ENCODE results near the gene CYP4A11.
"Not testable (repeated sequence)": the region's sequence is repeated elsewhere in the genome, so short reads cannot be mapped to it uniquely, and the experiment has no call there.

- TF ChIP-seq, protein P1, sequence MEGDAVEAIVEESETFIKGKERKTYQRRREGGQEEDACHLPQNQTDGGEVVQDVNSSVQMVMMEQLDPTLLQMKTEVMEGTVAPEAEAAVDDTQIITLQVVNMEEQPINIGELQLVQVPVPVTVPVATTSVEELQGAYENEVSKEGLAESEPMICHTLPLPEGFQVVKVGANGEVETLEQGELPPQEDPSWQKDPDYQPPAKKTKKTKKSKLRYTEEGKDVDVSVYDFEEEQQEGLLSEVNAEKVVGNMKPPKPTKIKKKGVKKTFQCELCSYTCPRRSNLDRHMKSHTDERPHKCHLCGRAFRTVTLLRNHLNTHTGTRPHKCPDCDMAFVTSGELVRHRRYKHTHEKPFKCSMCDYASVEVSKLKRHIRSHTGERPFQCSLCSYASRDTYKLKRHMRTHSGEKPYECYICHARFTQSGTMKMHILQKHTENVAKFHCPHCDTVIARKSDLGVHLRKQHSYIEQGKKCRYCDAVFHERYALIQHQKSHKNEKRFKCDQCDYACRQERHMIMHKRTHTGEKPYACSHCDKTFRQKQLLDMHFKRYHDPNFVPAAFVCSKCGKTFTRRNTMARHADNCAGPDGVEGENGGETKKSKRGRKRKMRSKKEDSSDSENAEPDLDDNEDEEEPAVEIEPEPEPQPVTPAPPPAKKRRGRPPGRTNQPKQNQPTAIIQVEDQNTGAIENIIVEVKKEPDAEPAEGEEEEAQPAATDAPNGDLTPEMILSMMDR (conservative IDR thresholded peaks at IDR 0.05; ENCODE audit: low read depth in 2 of 2) = not testable (repeated sequence)
- TF ChIP-seq EZH2 (IDR thresholded peaks at IDR 0.05; ENCODE audit: low read depth, unreplicated experiment) = not testable (repeated sequence)
Measured at GRCh38 chr1:46990541-46990940, 49.3 kb upstream of the CYP4A11 start.

Measured in GM23338 (cell line).